ENCODE measurements around the gene DLG2.

The DLG2 gene

DNA sequence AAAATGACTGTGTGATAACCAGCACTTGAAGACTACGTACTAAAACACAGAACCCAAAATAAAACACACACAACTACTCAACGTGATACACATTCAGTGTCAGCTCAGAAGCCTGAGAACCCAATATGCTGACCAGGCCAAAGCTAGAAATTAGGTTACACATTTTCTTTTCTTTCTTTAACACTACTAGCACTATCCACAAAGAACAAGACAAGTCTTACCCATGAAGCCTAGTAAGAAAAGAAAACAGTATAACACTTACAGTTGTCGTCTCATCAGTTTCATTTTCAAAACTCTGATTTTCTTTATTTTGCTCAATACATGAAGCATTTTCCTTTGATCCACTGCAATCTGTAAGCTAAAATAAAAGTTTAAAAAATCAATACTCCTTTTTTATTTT lies 472.9 kb downstream of the DLG2 start:
- TF ChIP-seq, protein P1, sequence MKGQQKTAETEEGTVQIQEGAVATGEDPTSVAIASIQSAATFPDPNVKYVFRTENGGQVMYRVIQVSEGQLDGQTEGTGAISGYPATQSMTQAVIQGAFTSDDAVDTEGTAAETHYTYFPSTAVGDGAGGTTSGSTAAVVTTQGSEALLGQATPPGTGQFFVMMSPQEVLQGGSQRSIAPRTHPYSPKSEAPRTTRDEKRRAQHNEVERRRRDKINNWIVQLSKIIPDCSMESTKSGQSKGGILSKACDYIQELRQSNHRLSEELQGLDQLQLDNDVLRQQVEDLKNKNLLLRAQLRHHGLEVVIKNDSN (IDR thresholded peaks at IDR 0.05) = no peak
- TF ChIP-seq TCF12 (IDR thresholded peaks at IDR 0.05; ENCODE audit: low read depth) = no peak
- TF ChIP-seq EP300 (IDR thresholded peaks at IDR 0.05; ENCODE audit: borderline replicate concordance) = no peak
- no peak for TF ChIP-seq RAD21 (IDR thresholded peaks at IDR 0.05; ENCODE audit: low read depth)
- no peak for TF ChIP-seq FOXM1 (IDR thresholded peaks at IDR 0.05; ENCODE audit: borderline replicate concordance, low read depth)
- TF ChIP-seq, protein P2, sequence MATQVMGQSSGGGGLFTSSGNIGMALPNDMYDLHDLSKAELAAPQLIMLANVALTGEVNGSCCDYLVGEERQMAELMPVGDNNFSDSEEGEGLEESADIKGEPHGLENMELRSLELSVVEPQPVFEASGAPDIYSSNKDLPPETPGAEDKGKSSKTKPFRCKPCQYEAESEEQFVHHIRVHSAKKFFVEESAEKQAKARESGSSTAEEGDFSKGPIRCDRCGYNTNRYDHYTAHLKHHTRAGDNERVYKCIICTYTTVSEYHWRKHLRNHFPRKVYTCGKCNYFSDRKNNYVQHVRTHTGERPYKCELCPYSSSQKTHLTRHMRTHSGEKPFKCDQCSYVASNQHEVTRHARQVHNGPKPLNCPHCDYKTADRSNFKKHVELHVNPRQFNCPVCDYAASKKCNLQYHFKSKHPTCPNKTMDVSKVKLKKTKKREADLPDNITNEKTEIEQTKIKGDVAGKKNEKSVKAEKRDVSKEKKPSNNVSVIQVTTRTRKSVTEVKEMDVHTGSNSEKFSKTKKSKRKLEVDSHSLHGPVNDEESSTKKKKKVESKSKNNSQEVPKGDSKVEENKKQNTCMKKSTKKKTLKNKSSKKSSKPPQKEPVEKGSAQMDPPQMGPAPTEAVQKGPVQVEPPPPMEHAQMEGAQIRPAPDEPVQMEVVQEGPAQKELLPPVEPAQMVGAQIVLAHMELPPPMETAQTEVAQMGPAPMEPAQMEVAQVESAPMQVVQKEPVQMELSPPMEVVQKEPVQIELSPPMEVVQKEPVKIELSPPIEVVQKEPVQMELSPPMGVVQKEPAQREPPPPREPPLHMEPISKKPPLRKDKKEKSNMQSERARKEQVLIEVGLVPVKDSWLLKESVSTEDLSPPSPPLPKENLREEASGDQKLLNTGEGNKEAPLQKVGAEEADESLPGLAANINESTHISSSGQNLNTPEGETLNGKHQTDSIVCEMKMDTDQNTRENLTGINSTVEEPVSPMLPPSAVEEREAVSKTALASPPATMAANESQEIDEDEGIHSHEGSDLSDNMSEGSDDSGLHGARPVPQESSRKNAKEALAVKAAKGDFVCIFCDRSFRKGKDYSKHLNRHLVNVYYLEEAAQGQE (IDR thresholded peaks at IDR 0.05; ENCODE audit: low read depth) = no peak
- TF ChIP-seq CEBPB (IDR thresholded peaks at IDR 0.05) = no peak
- no peak for TF ChIP-seq NFIC (IDR thresholded peaks at IDR 0.05)
- TF ChIP-seq ZBTB7A (IDR thresholded peaks at IDR 0.05; ENCODE audit: low read depth) = no peak
- no peak for TF ChIP-seq YY1 (IDR thresholded peaks at IDR 0.05; ENCODE audit: low read depth)
- TF ChIP-seq CREB1 (IDR thresholded peaks at IDR 0.05; ENCODE audit: low read depth) = no peak
- TF ChIP-seq, protein P3, sequence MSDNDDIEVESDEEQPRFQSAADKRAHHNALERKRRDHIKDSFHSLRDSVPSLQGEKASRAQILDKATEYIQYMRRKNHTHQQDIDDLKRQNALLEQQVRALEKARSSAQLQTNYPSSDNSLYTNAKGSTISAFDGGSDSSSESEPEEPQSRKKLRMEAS (IDR thresholded peaks at IDR 0.05) = no peak
- no peak for TF ChIP-seq TEAD4 (IDR thresholded peaks at IDR 0.05)

DNA sequence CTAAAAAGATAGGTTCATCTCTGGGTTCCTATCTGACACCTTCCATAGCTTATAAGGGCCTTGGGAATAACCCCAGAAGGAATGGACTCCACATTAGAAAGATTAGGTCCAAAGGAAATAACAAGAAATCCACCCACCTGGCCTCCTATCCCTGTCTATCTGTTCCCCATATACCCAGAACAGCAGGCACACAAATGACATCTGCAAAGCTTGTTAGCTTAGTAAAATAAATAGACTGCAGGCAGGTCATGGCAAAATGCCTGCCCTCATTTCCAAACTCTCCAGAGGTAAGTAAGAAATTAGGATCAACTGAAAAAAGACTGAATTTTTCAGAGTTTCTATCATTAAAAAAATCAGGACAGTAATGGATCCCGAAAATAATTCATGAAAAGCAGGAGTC lies 489.5 kb downstream of the DLG2 start:
- TF ChIP-seq, protein P3 (IDR thresholded peaks at IDR 0.05) = no peak
- TF ChIP-seq TAF1 (IDR thresholded peaks at IDR 0.05; ENCODE audit: low read depth) (no peak), ZBTB7A (IDR thresholded peaks at IDR 0.05; ENCODE audit: low read depth) (no peak), TEAD4 (IDR thresholded peaks at IDR 0.05) (no peak), NFIC (IDR thresholded peaks at IDR 0.05) (no peak), FOXM1 (IDR thresholded peaks at IDR 0.05; ENCODE audit: borderline replicate concordance, low read depth) (no peak), EP300 (IDR thresholded peaks at IDR 0.05; ENCODE audit: borderline replicate concordance) (no peak), EGR1 (IDR thresholded peaks at IDR 0.05) (no peak), CREB1 (IDR thresholded peaks at IDR 0.05; ENCODE audit: low read depth) (no peak)
- TF ChIP-seq, protein P1 (IDR thresholded peaks at IDR 0.05) = no peak
- TF ChIP-seq, protein P2 (IDR thresholded peaks at IDR 0.05; ENCODE audit: low read depth) = no peak

DNA sequence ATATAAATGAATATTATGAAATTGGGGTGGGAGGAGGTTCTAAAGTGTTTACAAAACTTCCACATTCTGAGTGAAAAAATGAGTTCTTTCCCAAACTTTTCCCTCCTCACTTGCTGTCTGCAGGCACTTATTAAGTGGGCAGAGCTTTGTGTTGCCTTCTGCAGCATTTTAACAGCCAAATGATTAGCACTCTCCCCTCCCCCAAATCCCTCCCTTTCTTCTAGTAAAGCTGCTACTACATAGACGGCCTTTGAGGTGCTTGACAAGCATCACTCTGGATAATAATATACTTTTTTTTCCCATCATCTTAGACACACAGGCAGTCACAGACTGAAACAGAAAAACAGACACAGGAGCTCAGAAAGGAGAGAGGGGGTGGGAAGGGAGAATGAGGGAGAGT lies 493.5 kb downstream of the DLG2 start:
- TF ChIP-seq, protein P2 (IDR thresholded peaks at IDR 0.05; ENCODE audit: low read depth) = no peak
- TF ChIP-seq EP300 (IDR thresholded peaks at IDR 0.05; ENCODE audit: borderline replicate concordance) = no peak
- TF ChIP-seq CREB1 (IDR thresholded peaks at IDR 0.05; ENCODE audit: low read depth) = no peak
- TF ChIP-seq TCF12 (IDR thresholded peaks at IDR 0.05; ENCODE audit: low read depth) = no peak
- TF ChIP-seq EGR1 (IDR thresholded peaks at IDR 0.05) = no peak
- TF ChIP-seq TEAD4 (IDR thresholded peaks at IDR 0.05) = no peak
- no peak for TF ChIP-seq YY1 (IDR thresholded peaks at IDR 0.05; ENCODE audit: low read depth)
- TF ChIP-seq TAF1 (IDR thresholded peaks at IDR 0.05; ENCODE audit: low read depth) = no peak
- TF ChIP-seq, protein P1 (IDR thresholded peaks at IDR 0.05) = no peak
- TF ChIP-seq ZBTB7A (IDR thresholded peaks at IDR 0.05; ENCODE audit: low read depth) = no peak

DNA sequence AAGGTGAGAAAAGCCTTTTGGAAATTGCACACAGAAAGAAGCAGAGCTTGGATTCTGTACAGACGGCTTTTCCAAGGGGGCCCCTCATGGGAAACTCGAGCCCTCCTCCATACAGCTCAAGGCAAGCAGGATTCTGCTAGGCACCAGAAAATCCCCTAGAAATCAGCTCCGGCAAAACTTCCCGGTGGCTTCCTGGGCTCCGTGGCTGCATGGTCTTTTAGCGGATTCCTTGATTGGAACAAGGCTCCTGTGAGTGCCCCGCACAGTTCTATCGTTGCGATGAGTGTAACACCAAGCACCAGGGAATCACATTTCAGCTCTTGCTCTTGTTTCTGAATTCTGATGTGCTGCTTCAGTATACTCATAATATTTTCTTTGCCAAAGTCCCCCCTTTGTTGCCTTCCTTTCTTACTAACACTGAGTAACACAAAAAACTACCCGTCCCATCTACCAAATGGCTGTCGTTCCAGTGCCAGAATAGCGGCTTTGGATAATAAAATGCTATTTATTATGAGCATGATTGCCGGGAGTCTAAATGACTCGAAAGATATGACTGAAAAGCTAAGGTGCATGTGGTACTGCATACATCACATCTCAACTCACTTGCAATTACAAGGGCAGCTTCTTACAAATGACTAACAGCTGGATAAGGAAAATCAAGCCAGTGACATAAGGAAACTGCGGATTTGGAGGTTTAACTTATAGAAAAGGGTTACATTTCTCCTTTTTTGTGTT lies 494.1 kb downstream of the DLG2 start:
- no peak for TF ChIP-seq CEBPB (IDR thresholded peaks at IDR 0.05)
- TF ChIP-seq YY1 (IDR thresholded peaks at IDR 0.05; ENCODE audit: low read depth) = no peak
- TF ChIP-seq TEAD4 (IDR thresholded peaks at IDR 0.05) = no peak
- TF ChIP-seq FOXM1 (IDR thresholded peaks at IDR 0.05; ENCODE audit: borderline replicate concordance, low read depth) = no peak
- TF ChIP-seq EGR1 (IDR thresholded peaks at IDR 0.05) = no peak
- TF ChIP-seq, protein P3 (IDR thresholded peaks at IDR 0.05) = no peak
- no peak for TF ChIP-seq CREB1 (IDR thresholded peaks at IDR 0.05; ENCODE audit: low read depth)
- TF ChIP-seq ZBTB7A (IDR thresholded peaks at IDR 0.05; ENCODE audit: low read depth) = no peak
- no peak for TF ChIP-seq TCF12 (IDR thresholded peaks at IDR 0.05; ENCODE audit: low read depth)
- TF ChIP-seq, protein P2 (IDR thresholded peaks at IDR 0.05; ENCODE audit: low read depth) = no peak
- no peak for TF ChIP-seq NFIC (IDR thresholded peaks at IDR 0.05)
- TF ChIP-seq, protein P1 (IDR thresholded peaks at IDR 0.05) = no peak
- no peak for TF ChIP-seq RAD21 (IDR thresholded peaks at IDR 0.05; ENCODE audit: low read depth)
- TF ChIP-seq EP300 (IDR thresholded peaks at IDR 0.05; ENCODE audit: borderline replicate concordance) = no peak
- no peak for TF ChIP-seq TAF1 (IDR thresholded peaks at IDR 0.05; ENCODE audit: low read depth)
